HepG2 (cell line): ENCODE data around the gene CKAP5. TPM values are rescaled to one million over a fixed set of nuclear protein-coding genes. Genes with fewer than 3 reads are reported as not detected.
A peak's percentile ranks its signal among the peaks of the same experiment; 100 is the strongest.

Experiments
- ATAC-seq: fragments of 200-7000 bp; cut with Tn5 transposase; 3 replicates; pipeline ENCODE4 v1.9.1; 2020; ENCODE audit warnings: mild to moderate bottlenecking, moderate library complexity
- BruUV-seq: library from RNA; stranded (reverse); fragments of 400-500 nt; replicated peaks from 2 replicates; lab custom pipeline; 2021; lab: Mats Ljungman, UMichigan
- CTCF ChIA-PET: fragments of 300-600 bp; formaldehyde crosslinking; extraction: SDS; loops from one replicate; lab custom pipeline; 2021; ENCODE audit warnings: low total read pairs, inconsistent platforms, low intra/inter-chr PET ratio; lab: Yijun Ruan, JAX
- POLR2A ChIA-PET: fragments of 350-600 bp; sonication (Branson Sonifier 250); formaldehyde crosslinking; loops from one replicate; lab custom pipeline; 2020; ENCODE audit warnings: antibody characterized with exemption, inconsistent platforms; lab: Yijun Ruan, JAX
- DNase-seq: peaks from one replicate; pipeline ENCODE4 v3.0.0-alpha.2; 2015; ENCODE audit warnings: low spot score
- FAIRE-seq: peaks from 3 replicates; lab custom pipeline; 2011; peaks lifted over from hg19 to GRCh38; lab: Jason Lieb, UNC
- H2AFZ ChIP-seq: one replicate; pipeline ENCODE4 v1.6.1; 2011; ENCODE audit warnings: low read length, inconsistent platforms
- H3K27ac ChIP-seq: fragments of 300-600 bp; 3 replicates; pipeline ENCODE4 v1.8.0; 2011; ENCODE audit warnings: mixed run types, mild to moderate bottlenecking, mixed read lengths, low read length, inconsistent platforms; ENCODE audit not compliant: insufficient read depth; ENCODE audit errors: extremely low read length
- H3K27me3 ChIP-seq, 2 experiments: fragments of 200-600 bp in 1 of 2; 2 replicates in 1 of 2; 3 replicates in 1 of 2; pipeline versions ENCODE4 v1.6.0 to v1.8.0; 2011; ENCODE audit warnings: low read length in 2 of 2, mild to moderate bottlenecking in 2 of 2, moderate library complexity in 2 of 2, inconsistent platforms in 1 of 2; ENCODE audit not compliant: insufficient read depth in 2 of 2, control insufficient read depth in 1 of 2
- H3K36me3 ChIP-seq, 2 experiments: fragments of 200-600 bp in 1 of 2; replicated peaks in 1 of 2; 2 replicates in 1 of 2; 3 replicates in 1 of 2; pipeline versions ENCODE4 v1.5.1 to v1.8.0; 2011; ENCODE audit warnings: low read length in 2 of 2, inconsistent platforms in 1 of 2; ENCODE audit not compliant: insufficient read depth in 2 of 2, control insufficient read depth in 1 of 2
- H3K4me1 ChIP-seq: 2 replicates; pipeline ENCODE4 v1.5.1; 2012; ENCODE audit warnings: low read length, inconsistent platforms; ENCODE audit not compliant: insufficient read depth
- H3K4me2 ChIP-seq: 2 replicates; pipeline ENCODE4 v1.6.0; 2011; ENCODE audit warnings: low read depth, low read length, inconsistent platforms
- H3K4me3 ChIP-seq, 3 experiments: fragments of 200-600 bp in 1 of 3; sonication (generic), shearing (Covaris generic) in 1 of 3; replicated peaks in 1 of 3; 2 replicates each; pipeline ENCODE4 v1.5.1; 2011 to 2016; ENCODE audit warnings: low read length in 3 of 3, inconsistent platforms in 2 of 3, low read depth in 2 of 3, mild to moderate bottlenecking in 2 of 3, control low read depth in 1 of 3, mixed read lengths in 1 of 3; ENCODE audit not compliant: insufficient read depth in 1 of 3
- H3K79me2 ChIP-seq: one replicate; pipeline ENCODE4 v1.6.1; 2011; ENCODE audit warnings: low read length, inconsistent platforms; ENCODE audit not compliant: insufficient read depth
- H3K9ac ChIP-seq: 2 replicates; pipeline ENCODE4 v1.6.0; 2011; ENCODE audit warnings: mild to moderate bottlenecking, low read depth, low read length, inconsistent platforms; ENCODE audit not compliant: insufficient read depth
- H3K9me3 ChIP-seq: 2 replicates; pipeline ENCODE4 v1.5.1; 2012; ENCODE audit warnings: mild to moderate bottlenecking, low read length
- H4K20me1 ChIP-seq: 2 replicates; pipeline ENCODE4 v1.6.0; 2011; ENCODE audit warnings: inconsistent platforms, mild to moderate bottlenecking, low read length, moderate library complexity; ENCODE audit not compliant: insufficient read depth
- MAX ChIP-seq: IDR thresholded peaks from 2 replicates; pipeline ENCODE4 v1.6.1; 2012; ENCODE audit warnings: inconsistent platforms
- NFE2L1 ChIP-seq: sonication (generic); formaldehyde crosslinking; IDR thresholded peaks from 2 replicates; pipeline ENCODE4 v1.4.0; 2020; ENCODE audit warnings: missing genetic modification reagents, mild to moderate bottlenecking, borderline replicate concordance
- POLR2G ChIP-seq: fragments of 200-400 bp; formaldehyde crosslinking; IDR thresholded peaks from 2 replicates; pipeline ENCODE4 v1.6.1; 2018; ENCODE audit warnings: mild to moderate bottlenecking, low read depth, low read length, moderate library complexity
- RBAK ChIP-seq: sonication (generic); formaldehyde crosslinking; IDR thresholded peaks from 2 replicates; pipeline ENCODE4 v1.5.1; 2020; ENCODE audit warnings: mild to moderate bottlenecking, missing genetic modification reagents
- RBM22 ChIP-seq: fragments of 200-400 bp; formaldehyde crosslinking; optimal IDR thresholded peaks from 2 replicates; pipeline ENCODE3; 2017; ENCODE audit warnings: mild to moderate bottlenecking, low read length, moderate library complexity
- ZBTB49 ChIP-seq: sonication (generic); formaldehyde crosslinking; IDR thresholded peaks from 2 replicates; pipeline ENCODE4 v1.4.0; 2020; ENCODE audit warnings: missing genetic modification reagents, borderline replicate concordance
- ZMAT5 ChIP-seq: sonication (generic); formaldehyde crosslinking; IDR thresholded peaks from 2 replicates; pipeline ENCODE4 v1.5.0; 2020; ENCODE audit warnings: mild to moderate bottlenecking, low read depth, missing genetic modification reagents, borderline replicate concordance
- ZNF225 ChIP-seq: sonication (generic); formaldehyde crosslinking; IDR thresholded peaks from 2 replicates; pipeline ENCODE4 v1.4.0; 2020; ENCODE audit warnings: mild to moderate bottlenecking, missing genetic modification reagents
- ZNF646 ChIP-seq: sonication (generic); formaldehyde crosslinking; IDR thresholded peaks from 2 replicates; pipeline ENCODE4 v1.9.0; 2021; ENCODE audit warnings: mild to moderate bottlenecking, missing genetic modification reagents
- WGBS: methylation state at CpG from one replicate; pipeline ENCODE4 v1.1.6; 2017; ENCODE audit warnings: low lambda C conversion rate; 5-methylcytosine and 5-hydroxymethylcytosine counted together
- in situ Hi-C: cut with HindIII; loops from 2 replicates; pipeline ENCODE4 v1.10.0; 2017; ENCODE audit warnings: low pct_unique_long_range_greater_than_20kb; ENCODE audit not compliant: extremely low pct_ligation_motif_present
- intact Hi-C: fragments of 100-400 bp; cut with micrococcal nuclease; formaldehyde crosslinking; loops from one replicate; pipeline ENCODE4 v1.10.0; 2022; ENCODE audit not compliant: unreplicated experiment
- polyA plus RNA-seq, 8 experiments: library from polyadenylated mRNA; depleted of rRNA in 3 of 8; stranded (reverse) in 7 of 8; unstranded in 1 of 8; fragments of >200 nt; fragmentation: Illumina TruSeq in 4 of 8; extraction: Trizol in 4 of 8; gene quantifications; 2 replicates each; pipeline versions ENCODE4 v1.2.1 to v1.2.3, GENCODE V29; 2011 to 2016; ENCODE audit warnings: low read depth in 4 of 8, missing spikeins in 1 of 8, mixed read lengths in 1 of 8; ENCODE audit not compliant: insufficient read depth in 1 of 8
- total RNA-seq, 5 experiments: library from RNA; depleted of rRNA; stranded (reverse); fragments of >200 nt; fragmentation: Illumina TruSeq; extraction: Trizol; gene quantifications; 2 replicates each; pipeline ENCODE4 v1.2.3, GENCODE V29; 2016; ENCODE audit warnings: low read depth in 1 of 5

CKAP5 gene
- total and polyA plus RNA-seq, 2 of the 13 experiments (the other 11 are each of a cell fraction or from before 2014, with no cell fraction given): 79.2 to 103 TPM

GRCh38 chr11:46721286-46721685 lies 124.8 kb downstream of the CKAP5 start (continued):
- TF ChIP-seq NFE2L1 (CRISPR knock-in tag): no peak
- TF ChIP-seq POLR2G: 0 out of 2 replicates have a peak, but pooled peaks have one; percentile 31
- peak; percentile 58 for TF ChIP-seq RBM22
- no peak for TF ChIP-seq ZBTB49 (CRISPR knock-in tag)

GRCh38 chr11:46719543-46720218 lies 126.4 kb downstream of the CKAP5 start:
- peaks cover 53% of the 10 kb centered on the region for H3K79me2 ChIP-seq
- ATAC-seq: no peak
- DNase-seq: no peak
- peaks cover 87% of the 10 kb centered on the region for H3K4me1 ChIP-seq
- BruUV-seq: TSS peak; percentile 43
- WGBS: 0% methylated on average over 4 of the region's 25 CpGs
- H3K4me2 ChIP-seq: peak overlapping the region; percentile 94
- H3K27me3 ChIP-seq: no peaks in the 10 kb centered on the region; a peak in 1 of 5 replicates
- peak overlapping the region; percentile 86 for H3K9ac ChIP-seq
- intact Hi-C loops (loop anchor here (5.0 kb wide), 2 partner anchors 47 to 718 kb away; no protein-coding TSS in a partner anchor), in situ Hi-C loops (no loop called here)
- no peak for FAIRE-seq
- peak overlapping the region; percentile 76 to 92 (median 83) for H3K4me3 ChIP-seq
- H3K36me3 ChIP-seq: peaks cover 6 to 18% of the 10 kb centered on the region in 2 experiments
- H3K9me3 ChIP-seq: no peaks in the 10 kb centered on the region
- ChIA-PET POLR2A (interaction anchor here (0.6 to 12.3 kb wide), 25 partner anchors 9 to 474 kb away, joined by 3 to 272 read pairs (median 6); partner anchors contain the start of genes ARHGAP1, ATG13, MDK and ZNF408), CTCF (no interaction called here)
- no peak overlapping the region for H2AFZ ChIP-seq
- peaks cover 18% of the 10 kb centered on the region for H4K20me1 ChIP-seq
- peak overlapping the region; percentile 92 for H3K27ac ChIP-seq
- TF ChIP-seq ZNF646 (CRISPR knock-in tag) (no peak), MAX (peak; percentile 68; the same call in 1 of the 2 replicates), ZMAT5 (CRISPR knock-in tag) (no peak), ZNF225 (peak; percentile 19; the same call in 1 of the 2 replicates), RBAK (CRISPR knock-in tag) (0 out of 2 replicates have a peak, but pooled peaks have one; percentile 27)
